GM18873 (cell line): ENCODE results near the gene DNM3.
"Not testable (repeated sequence)": the region's sequence is repeated elsewhere in the genome, so short reads cannot be mapped to it uniquely, and the experiment has no call there.

Experiments
- ATAC-seq: cut with Tn5 transposase; IDR thresholded peaks from one replicate; pipeline ENCODE4 v1.9.1; 2021; ENCODE audit warnings: mild to moderate bottlenecking, moderate library complexity, moderate number of reproducible peaks; ENCODE audit not compliant: unreplicated experiment, low FRiP score

The DNM3 gene

DNA sequence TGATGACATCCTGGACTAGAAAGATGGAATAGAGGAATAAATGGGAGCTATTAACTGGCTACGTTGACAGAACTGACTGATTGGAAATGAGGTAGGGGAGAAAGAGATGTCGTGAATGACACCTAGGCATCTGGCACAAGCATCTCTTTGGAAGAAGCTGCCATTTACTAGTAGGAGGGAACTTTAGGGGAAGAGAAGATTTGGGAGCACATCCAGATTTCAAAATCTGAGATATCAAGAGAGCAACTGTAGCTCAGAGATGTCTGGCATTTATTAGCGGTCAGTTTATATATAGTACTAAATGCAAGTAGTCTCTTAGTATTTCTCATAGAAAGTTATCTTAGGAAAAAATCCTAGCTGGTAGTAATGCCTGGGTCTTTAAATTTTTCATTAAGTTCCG lies 447.3 kb downstream of the DNM3 start:
- no peak for ATAC-seq

DNA sequence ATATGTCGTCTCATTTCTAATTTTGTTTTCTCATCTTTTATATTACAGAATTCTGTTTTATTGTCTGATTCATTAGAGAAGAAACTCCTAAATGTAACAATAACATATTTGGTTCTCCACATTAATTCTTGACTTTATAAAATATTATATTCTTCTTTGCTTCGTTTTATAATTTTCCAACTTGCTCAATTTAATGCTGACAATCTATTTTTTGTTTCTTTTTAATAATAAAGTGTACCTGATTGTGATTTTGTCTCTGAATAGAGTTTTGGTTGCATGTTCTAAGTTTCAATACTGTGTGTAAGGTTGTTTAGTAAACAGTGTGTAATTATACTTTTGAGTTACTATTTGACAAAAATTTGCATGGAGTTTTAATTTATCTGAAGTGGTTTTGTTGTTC lies 448.1 kb downstream of the DNM3 start:
- ATAC-seq, result no peak

DNA sequence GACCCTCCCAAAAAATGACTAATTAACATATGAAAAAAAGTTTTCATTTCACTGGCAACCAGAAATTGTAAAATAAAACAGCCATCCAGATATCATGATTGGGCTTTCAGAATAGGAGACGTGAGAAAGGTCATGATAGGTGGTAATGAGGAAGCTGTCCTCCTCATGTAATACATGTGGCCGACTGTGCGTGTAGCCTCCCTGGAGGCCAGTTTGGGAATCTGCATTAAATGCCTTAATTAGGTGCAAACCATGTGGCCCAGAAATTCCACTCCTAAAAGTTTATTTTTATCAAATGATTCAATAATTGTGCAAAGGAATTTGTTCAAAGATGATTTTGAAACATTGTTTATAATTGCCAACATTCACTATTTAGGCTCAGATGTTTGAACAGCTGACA lies 451.5 kb downstream of the DNM3 start:
- ATAC-seq, result no peak

- ATAC-seq, result no peak
These were observed 452.1 kb downstream of the DNM3 start for GRCh38 chr1:172293429-172293828.

GRCh38 chr1:172298141-172298540 lies 456.8 kb downstream of the DNM3 start:
- no peak for ATAC-seq

- ATAC-seq, result no peak
These were observed 457.6 kb downstream of the DNM3 start for GRCh38 chr1:172298911-172299310.

DNA sequence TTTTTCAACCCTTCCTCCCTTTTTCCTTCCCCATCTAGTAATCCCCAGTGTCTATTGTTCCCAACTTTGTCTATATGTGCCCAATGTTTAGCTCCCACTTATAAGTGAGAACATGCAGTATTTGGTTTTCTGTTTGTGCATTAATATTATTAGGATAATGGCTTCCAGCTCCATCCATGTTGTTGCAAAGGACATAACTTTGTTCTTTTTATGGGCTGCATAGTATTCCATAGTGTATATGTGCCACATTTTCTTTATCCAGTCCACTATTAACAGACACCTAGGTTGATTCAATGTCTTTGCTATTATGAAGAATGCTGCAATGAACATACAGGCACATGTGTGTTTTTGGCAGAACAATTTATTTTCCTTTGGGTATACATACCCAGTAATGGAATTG lies 458.2 kb downstream of the DNM3 start:
- no peak for ATAC-seq

- ATAC-seq, result not testable (repeated sequence)
These were observed 466.2 kb downstream of the DNM3 start for GRCh38 chr1:172307508-172307907.

- ATAC-seq, result no peak
These were observed 466.8 kb downstream of the DNM3 start for GRCh38 chr1:172308142-172308541.

- ATAC-seq, result no peak
These were observed 467.3 kb downstream of the DNM3 start for GRCh38 chr1:172308577-172308976.

GRCh38 chr1:172320733-172321132 lies 479.4 kb downstream of the DNM3 start:
- no peak for ATAC-seq

DNA sequence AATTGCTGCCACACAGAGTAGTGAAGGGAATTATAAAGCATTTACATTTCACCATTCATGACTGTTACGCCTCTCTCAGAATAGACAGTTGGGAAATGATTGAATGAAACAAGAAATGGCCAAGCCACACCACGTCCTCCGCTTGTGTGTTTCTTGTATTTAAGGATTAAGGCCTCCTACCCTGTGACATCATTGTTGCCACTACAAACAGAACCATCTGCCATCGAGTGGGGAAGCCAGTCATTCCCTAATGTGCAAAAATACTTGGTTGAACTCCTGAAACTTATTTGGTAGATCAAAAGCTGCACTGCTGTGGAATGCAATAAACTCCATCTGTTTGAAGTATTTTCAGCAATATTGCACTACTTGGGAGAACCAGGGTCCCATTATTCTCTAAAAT lies 480.2 kb downstream of the DNM3 start:
- ATAC-seq, result no peak

DNA sequence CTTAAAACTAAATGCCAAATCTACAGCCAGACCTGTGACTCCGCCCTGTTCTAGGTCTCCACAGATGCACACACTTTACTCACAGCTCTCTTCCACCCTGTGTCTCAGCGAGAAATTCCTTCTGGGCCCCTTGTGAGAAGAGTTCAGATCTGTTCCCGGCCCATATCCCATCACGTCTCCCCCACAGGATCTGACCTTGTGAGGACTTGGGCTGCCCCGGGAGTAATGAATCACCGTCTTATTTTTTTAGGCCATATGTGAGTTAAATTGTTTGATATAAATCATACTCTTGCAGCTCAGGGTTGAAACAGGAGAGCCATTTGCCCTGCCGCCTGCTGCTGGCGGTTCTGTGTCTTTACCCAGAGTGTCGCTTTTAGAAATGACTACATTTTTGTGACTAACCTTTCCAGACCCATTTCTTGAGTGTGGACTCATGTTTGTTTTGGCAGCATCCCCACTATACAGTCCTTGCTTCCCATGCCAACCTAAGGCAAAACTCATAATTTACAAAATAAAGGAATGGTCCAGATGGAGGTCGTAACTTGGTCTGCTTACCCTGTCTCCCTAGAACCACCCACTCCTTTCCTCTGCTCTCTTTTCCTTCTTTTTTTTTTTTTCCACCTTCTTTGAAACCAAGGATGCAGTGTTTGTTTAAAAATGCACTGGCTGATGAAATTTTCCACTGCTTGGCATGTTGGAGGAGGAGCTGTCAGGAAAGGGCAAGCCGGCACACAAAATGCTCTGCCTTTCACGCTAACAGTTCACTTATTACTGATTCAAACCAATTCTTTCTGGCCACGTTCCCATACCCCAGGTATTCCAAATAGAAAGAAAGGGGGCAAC lies 481.1 kb downstream of the DNM3 start:
- no peak for ATAC-seq

DNA sequence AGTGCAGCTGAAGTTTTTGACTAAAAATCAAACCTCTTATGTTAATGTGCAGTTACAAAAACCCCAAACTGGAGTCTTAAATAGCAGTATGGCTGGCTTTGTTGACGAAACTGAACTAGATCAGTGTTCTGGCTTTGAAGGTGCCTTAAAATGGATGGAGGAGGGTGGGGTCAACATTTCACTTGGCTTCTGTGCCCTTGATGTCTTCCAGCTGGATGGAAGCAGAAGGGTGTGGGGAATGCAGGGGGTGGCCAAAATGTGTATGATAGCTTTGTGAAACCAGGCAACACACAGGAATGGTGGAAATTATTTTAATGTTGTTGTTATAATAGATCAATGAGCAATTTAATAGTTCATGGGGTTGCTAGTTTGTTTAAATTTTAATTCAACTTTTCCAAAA lies 482.4 kb downstream of the DNM3 start:
- no peak for ATAC-seq

GRCh38 chr1:172324086-172324485 lies 482.8 kb downstream of the DNM3 start:
- no peak for ATAC-seq

DNA sequence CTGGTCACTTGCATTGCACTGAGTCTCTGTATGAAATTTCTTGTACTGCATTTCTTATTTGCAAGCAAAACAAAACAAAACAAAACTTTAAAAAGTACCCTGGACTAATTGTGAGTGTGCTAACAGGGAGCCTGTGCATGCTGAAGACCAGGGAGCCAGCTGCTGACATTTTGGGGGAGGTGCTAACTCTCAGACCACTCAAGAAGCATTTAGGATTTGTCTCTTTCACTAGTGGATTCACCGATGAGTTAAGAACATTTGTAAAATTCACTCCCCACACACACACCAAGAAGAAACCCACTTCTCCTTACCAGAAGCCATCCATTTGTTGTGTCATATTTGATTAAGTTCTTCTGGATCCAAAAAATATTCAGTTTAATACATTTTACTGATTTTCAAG lies 483.5 kb downstream of the DNM3 start:
- no peak for ATAC-seq

- no peak for ATAC-seq
These were observed 484.2 kb downstream of the DNM3 start for GRCh38 chr1:172325531-172325930.

GRCh38 chr1:172326136-172326535 lies 484.8 kb downstream of the DNM3 start:
- ATAC-seq, result no peak

DNA sequence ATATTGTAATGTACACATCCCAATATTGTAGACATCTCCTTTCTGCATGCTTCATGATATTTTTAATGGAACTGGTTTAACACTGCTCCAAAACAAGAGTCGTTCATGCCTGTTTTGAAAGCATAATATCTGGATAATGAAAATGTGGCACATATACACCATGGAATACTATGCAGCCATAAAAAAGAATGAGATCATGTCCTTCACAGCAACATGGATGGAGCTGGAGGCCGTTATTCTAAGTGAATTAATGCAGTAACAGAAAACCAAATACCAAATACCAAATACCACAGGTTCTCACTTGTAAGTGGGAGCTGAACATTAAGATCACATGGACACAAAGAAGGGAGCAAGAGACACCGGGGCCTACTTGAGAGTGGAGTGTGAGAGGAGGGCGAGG lies 487.0 kb downstream of the DNM3 start:
- no peak for ATAC-seq

GRCh38 chr1:172332230-172332629 lies 490.9 kb downstream of the DNM3 start:
- ATAC-seq, result no peak

DNA sequence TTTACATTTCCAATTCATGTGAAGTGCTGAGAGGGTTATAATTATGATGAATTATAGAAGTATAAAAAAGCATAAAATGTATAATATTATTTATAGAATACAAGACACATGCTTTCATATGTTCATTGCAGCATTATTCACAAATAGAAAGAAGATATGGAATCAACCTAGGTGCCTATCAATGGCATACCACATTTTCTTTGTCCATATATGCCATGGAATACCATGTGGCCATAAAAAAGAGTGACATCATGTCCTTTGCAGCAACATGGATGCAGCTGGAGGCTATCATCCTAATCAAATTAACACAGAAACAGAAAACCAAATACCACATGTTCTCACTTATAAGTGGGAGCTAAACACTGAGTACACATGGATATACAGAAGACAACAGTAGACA lies 494.1 kb downstream of the DNM3 start:
- no peak for ATAC-seq

DNA sequence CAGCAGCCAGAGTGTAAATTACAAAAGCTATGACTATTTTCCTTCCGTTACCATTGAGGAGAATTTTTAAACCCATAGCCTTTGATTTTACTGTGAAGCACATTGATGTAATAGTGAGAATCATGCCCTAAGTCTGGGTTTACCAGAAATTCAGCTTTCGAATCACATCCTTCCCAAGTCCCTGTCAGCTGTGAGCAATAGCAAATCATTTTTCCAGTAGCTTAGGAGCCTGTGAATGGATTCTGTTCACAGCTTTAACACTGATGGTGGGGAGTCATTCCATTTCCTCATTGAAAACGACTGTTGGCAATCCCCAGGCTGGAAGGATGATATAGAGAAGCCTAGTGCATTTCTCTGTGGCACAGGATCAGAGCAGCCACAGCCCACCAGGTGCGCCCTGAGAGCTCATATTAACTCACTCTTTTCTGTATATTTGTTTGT lies 497.0 kb downstream of the DNM3 start:
- ATAC-seq, result no peak

DNA sequence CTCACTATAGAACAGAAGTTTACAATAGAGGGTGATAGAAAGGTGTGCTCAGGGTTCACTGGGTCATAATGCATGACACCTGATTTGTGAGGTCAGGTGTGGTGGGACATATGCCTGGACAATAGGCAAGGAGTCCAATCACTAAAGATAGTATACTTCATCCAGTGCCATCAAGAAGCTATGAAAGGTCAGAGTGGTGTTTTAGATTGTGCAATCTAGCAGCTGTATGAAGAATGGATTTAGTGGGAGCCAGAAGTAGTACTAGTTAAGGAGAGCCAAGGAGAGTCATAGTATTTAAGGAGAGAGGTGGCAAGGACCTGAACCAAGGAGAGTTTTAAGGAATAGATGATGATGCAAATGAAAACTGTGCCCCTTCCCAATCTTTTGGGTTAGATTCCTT lies 498.5 kb downstream of the DNM3 start:
- ATAC-seq, result no peak
